ENCODE data around the gene LANCL3.
"Not testable (repeated sequence)": the region's sequence is repeated elsewhere in the genome, so short reads cannot be mapped to it uniquely, and the experiment has no call there.

Gene LANCL3

GRCh38 chrX:37640142-37640541 is 68.7 kb downstream of the LANCL3 start:
- no peak overlapping the region for H3K4me3 ChIP-seq (ENCODE audit: low read depth, low read length)
- DNase-seq (ENCODE audit: low read depth), result no peak
- TF ChIP-seq CTCF (conservative IDR thresholded peaks at IDR 0.05; ENCODE audit: low read depth, low read length), result no peak

GRCh38 chrX:37641859-37642258 is 70.4 kb downstream of the LANCL3 start:
- no peak overlapping the region for H3K4me3 ChIP-seq (ENCODE audit: low read depth, low read length)
- no peak for DNase-seq (ENCODE audit: low read depth)
- TF ChIP-seq CTCF (conservative IDR thresholded peaks at IDR 0.05; ENCODE audit: low read depth, low read length), result no peak

- no peak for DNase-seq (ENCODE audit: low read depth)
- no peak overlapping the region for H3K4me3 ChIP-seq (ENCODE audit: low read depth, low read length)
- TF ChIP-seq CTCF (conservative IDR thresholded peaks at IDR 0.05; ENCODE audit: low read depth, low read length), result no peak
These were observed 73.2 kb downstream of the LANCL3 start for GRCh38 chrX:37644381-37645305.

- no peak overlapping the region for H3K4me3 ChIP-seq (ENCODE audit: low read depth, low read length)
- peak; percentile 3 for DNase-seq (ENCODE audit: low read depth)
- no peak for TF ChIP-seq CTCF (conservative IDR thresholded peaks at IDR 0.05; ENCODE audit: low read depth, low read length)
These were observed 74.8 kb downstream of the LANCL3 start for GRCh38 chrX:37646254-37646653.

GRCh38 chrX:37650879-37651278 is 79.4 kb downstream of the LANCL3 start:
- not testable (repeated sequence) for H3K4me3 ChIP-seq (ENCODE audit: low read depth, low read length); DNase-seq (ENCODE audit: low read depth)

- no peak for DNase-seq (ENCODE audit: low read depth)
- no peak for TF ChIP-seq CTCF (conservative IDR thresholded peaks at IDR 0.05; ENCODE audit: low read depth, low read length)
- no peak overlapping the region for H3K4me3 ChIP-seq (ENCODE audit: low read depth, low read length)
These were observed 80.5 kb downstream of the LANCL3 start for GRCh38 chrX:37651921-37652452.

- TF ChIP-seq CTCF (conservative IDR thresholded peaks at IDR 0.05; ENCODE audit: low read depth, low read length), result no peak
- H3K4me3 ChIP-seq (ENCODE audit: low read depth, low read length), result no peak overlapping the region
- no peak for DNase-seq (ENCODE audit: low read depth)
These were observed 81.2 kb downstream of the LANCL3 start for GRCh38 chrX:37652589-37653231.

Data from choroid plexus epithelial cell (primary cell).